AG09309 (cell line): Measurements from ENCODE around the gene USP43.

Source experiments
- DNase-seq: peaks from one replicate; pipeline ENCODE4 v3.0.0-alpha.2; 2010; ENCODE audit warnings: low read depth
- H3K4me3 ChIP-seq: 2 replicates; pipeline ENCODE4 v1.5.1; 2011; ENCODE audit warnings: mild to moderate bottlenecking, low read depth, low read length, moderate library complexity; ENCODE audit not compliant: control insufficient read depth
- CTCF ChIP-seq: IDR thresholded peaks from 2 replicates; pipeline ENCODE4 v1.5.1; 2011; ENCODE audit warnings: mild to moderate bottlenecking, low read depth, low read length, inconsistent platforms; ENCODE audit not compliant: insufficient read depth, control insufficient read depth; ENCODE audit errors: missing control alignments

The USP43 gene

GRCh38 chr17:9771465-9771864 is 126.1 kb downstream of the USP43 start:
- TF ChIP-seq CTCF = no peak
- DNase-seq = no peak
- H3K4me3 ChIP-seq = no peak overlapping the region

GRCh38 chr17:9772658-9773057 is 127.3 kb downstream of the USP43 start:
- no peak overlapping the region for H3K4me3 ChIP-seq
- TF ChIP-seq CTCF = no peak
- no peak for DNase-seq

- no peak for DNase-seq
- H3K4me3 ChIP-seq = no peak overlapping the region
- TF ChIP-seq CTCF = no peak
Observed at GRCh38 chr17:9776911-9777310, 131.6 kb downstream of the USP43 start.
